Activated naive CD4-positive, alpha-beta T cell treated with anti-CD3 and anti-CD28 coated beads, Interleukin-2, amount 10 ng/mL, durations not matched to agents 7 days and 5 days (primary cell): ENCODE results near the gene LPCAT2.
A peak's percentile ranks its signal among the peaks of the same experiment; 100 is the strongest.

Experiments
- CTCF ChIA-PET: fragments of 350-600 bp; sonication (Branson Sonifier 250); formaldehyde crosslinking; loops from one replicate; lab custom pipeline; 2021; ENCODE audit warnings: antibody characterized with exemption; lab: Charles Lee
- DNase-seq: peaks from one replicate; pipeline ENCODE4 v3.0.0-alpha.2; 2020
- H3K27ac Mint-ChIP-seq: one replicate; pipeline ENCODE4 v1.8.0; 2021; ENCODE audit warnings: mild to moderate bottlenecking, moderate library complexity, mixed read lengths
- H3K27me3 Mint-ChIP-seq: one replicate; pipeline ENCODE4 v1.8.0; 2021; ENCODE audit warnings: mild to moderate bottlenecking, mixed read lengths
- H3K36me3 Mint-ChIP-seq: one replicate; pipeline ENCODE4 v1.8.0; 2021; ENCODE audit warnings: mixed read lengths
- H3K4me1 Mint-ChIP-seq: one replicate; pipeline ENCODE4 v1.8.0; 2021; ENCODE audit warnings: mixed read lengths
- H3K4me3 Mint-ChIP-seq: one replicate; pipeline ENCODE4 v1.8.0; 2021; ENCODE audit warnings: mild to moderate bottlenecking, moderate library complexity, mixed read lengths
- H3K9me3 Mint-ChIP-seq: one replicate; pipeline ENCODE4 v1.8.0; 2021; ENCODE audit warnings: mixed read lengths

The LPCAT2 gene

DNA sequence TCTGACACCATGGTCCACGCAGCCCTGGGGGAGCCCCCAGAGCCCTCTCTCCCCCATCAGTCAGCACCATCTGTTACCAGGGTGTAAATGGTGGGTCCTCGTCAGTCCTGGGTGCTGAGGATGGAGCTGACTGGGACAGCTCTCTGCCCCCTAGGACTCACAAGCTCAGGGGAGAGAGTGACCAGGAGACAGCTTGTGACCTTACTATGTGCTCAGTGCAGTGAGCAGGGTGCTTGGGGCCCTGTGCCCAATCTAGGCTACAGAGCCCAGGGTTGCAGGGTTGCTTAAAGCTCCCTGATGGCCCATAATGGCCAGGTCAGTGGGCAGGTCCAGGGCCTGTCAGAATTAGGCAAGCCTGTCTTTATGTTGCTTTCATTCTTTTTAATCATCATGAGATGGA, 18.6 kb upstream of the LPCAT2 start:
- no peak overlapping the region for H3K4me3 Mint-ChIP-seq
- CTCF ChIA-PET, result interaction anchor here (1.6 kb wide), 1 partner anchor 25 kb away, joined by 5 read pairs; no protein-coding TSS in a partner anchor
- no peak for DNase-seq
- no peaks in the 10 kb centered on the region for H3K27me3 Mint-ChIP-seq
- no peaks in the 10 kb centered on the region for H3K4me1 Mint-ChIP-seq
- no peak overlapping the region for H3K27ac Mint-ChIP-seq
- H3K9me3 Mint-ChIP-seq, result no peaks in the 10 kb centered on the region
- H3K36me3 Mint-ChIP-seq, result no peaks in the 10 kb centered on the region

GRCh38 chr16:55491691-55492090, 17.2 kb upstream of the LPCAT2 start:
- H3K36me3 Mint-ChIP-seq, result no peaks in the 10 kb centered on the region
- CTCF ChIA-PET, result interaction anchor here (0.6 kb wide), 1 partner anchor 9 kb away, joined by 3 read pairs; no protein-coding TSS in a partner anchor
- no peak overlapping the region for H3K27ac Mint-ChIP-seq
- no peaks in the 10 kb centered on the region for H3K4me1 Mint-ChIP-seq
- DNase-seq, result no peak
- H3K4me3 Mint-ChIP-seq, result no peak overlapping the region
- H3K27me3 Mint-ChIP-seq, result peaks cover 3% of the 10 kb centered on the region
- H3K9me3 Mint-ChIP-seq, result no peaks in the 10 kb centered on the region

DNA sequence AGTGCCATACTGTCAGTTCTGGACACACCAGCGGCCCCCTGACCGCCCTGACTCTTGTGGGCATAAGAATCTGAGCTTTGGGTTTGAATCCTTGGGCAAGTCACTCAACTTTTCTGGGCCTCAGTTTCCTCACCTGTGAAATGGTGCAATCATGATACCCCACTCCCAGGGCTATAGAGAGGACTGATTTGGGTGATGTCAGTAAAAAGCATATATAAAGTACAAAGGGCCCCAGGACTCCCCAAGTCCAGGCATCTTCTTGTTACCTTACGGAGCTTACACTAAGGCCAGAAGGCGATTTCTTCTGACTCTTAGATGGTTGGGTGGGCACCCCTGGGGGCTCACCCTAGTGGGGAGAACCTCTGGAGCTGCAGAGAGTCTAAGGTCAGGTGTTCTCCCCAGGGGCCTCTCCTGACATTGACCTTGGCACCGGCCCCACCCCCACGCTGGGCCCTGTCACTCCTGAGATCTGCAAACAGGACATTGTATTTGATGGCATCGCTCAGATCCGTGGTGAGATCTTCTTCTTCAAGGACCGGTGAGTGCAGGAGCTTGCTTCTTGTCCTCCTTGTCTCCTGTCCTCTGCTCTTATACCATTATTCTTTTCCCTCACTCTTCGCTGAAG, 16.0 kb upstream of the LPCAT2 start:
- Mint-ChIP-seq H3K9me3 (no peaks in the 10 kb centered on the region), H3K4me1 (no peaks in the 10 kb centered on the region), H3K27me3 (peaks cover 8% of the 10 kb centered on the region), H3K4me3 (no peak overlapping the region), H3K36me3 (no peaks in the 10 kb centered on the region), H3K27ac (no peak overlapping the region)
- no peak for DNase-seq
- CTCF ChIA-PET, result interaction anchor here (1.3 kb wide), 1 partner anchor 28 kb away, joined by 5 read pairs; no protein-coding TSS in a partner anchor

DNA sequence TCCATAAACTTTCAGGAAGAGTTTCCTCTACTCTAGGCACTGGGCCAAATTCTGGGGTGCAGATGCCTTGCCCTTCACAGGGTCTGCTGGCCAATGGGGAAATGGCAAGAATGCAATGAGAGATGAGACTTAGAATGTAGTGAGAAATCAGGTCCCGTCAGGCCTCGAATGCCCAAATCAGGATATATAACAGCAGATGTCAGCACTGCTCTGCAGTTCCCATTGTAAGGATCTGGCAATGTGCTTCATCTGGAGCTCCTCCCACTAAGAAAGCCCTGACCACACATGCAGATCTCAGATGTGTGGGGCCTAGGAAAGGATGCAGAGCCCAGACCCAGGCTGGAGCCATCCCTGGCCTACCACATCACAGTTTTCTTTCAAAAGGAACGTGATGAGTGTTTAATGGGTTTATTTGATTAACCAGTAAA, 13.9 kb upstream of the LPCAT2 start:
- CTCF ChIA-PET, result no interaction called here
- no peak overlapping the region for H3K27ac Mint-ChIP-seq
- H3K4me1 Mint-ChIP-seq, result peaks cover 9% of the 10 kb centered on the region
- no peaks in the 10 kb centered on the region for H3K36me3 Mint-ChIP-seq
- no peak overlapping the region for H3K4me3 Mint-ChIP-seq
- no peak for DNase-seq
- H3K27me3 Mint-ChIP-seq, result peaks cover 16% of the 10 kb centered on the region
- no peaks in the 10 kb centered on the region for H3K9me3 Mint-ChIP-seq

- Mint-ChIP-seq H3K4me1 (peaks cover 15% of the 10 kb centered on the region), H3K36me3 (no peaks in the 10 kb centered on the region), H3K27me3 (peaks cover 16% of the 10 kb centered on the region), H3K27ac (no peak overlapping the region), H3K9me3 (no peaks in the 10 kb centered on the region), H3K4me3 (no peak overlapping the region)
- CTCF ChIA-PET, result no interaction called here
- DNase-seq, result no peak
Measured at GRCh38 chr16:55495616-55496289, 13.1 kb upstream of the LPCAT2 start.

DNA sequence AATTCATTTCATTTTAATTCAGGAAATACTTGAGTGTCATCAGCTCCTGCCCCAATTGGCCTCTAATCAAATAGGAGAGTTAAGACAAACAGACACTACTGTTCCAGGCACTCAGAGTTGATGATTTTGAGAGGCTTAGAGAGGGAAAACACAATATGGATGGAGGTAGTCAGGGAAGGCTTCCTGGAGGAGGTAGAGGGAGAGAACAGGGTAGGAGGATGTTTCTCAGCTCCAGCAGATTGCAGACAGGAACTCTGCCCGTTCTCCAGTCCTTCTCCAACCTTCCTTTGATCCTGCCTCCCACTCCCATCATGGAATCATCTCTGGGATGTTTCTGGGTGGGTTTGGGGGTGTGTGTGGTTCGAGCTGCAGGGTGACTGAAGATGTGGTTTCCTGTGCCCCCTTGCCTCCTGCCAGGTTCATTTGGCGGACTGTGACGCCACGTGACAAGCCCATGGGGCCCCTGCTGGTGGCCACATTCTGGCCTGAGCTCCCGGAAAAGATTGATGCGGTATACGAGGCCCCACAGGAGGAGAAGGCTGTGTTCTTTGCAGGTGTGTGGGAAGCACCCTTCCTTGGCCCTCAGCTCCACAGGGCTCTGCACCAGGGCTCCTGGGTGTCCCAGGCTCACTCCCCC, 12.2 kb upstream of the LPCAT2 start:
- CTCF ChIA-PET, result interaction anchor here (1.6 kb wide), 1 partner anchor 32 kb away, joined by 4 read pairs; no protein-coding TSS in a partner anchor
- Mint-ChIP-seq H3K9me3 (no peaks in the 10 kb centered on the region), H3K27ac (no peak overlapping the region), H3K27me3 (peaks cover 16% of the 10 kb centered on the region), H3K4me1 (peaks cover 15% of the 10 kb centered on the region), H3K36me3 (no peaks in the 10 kb centered on the region), H3K4me3 (no peak overlapping the region)
- no peak for DNase-seq

DNA sequence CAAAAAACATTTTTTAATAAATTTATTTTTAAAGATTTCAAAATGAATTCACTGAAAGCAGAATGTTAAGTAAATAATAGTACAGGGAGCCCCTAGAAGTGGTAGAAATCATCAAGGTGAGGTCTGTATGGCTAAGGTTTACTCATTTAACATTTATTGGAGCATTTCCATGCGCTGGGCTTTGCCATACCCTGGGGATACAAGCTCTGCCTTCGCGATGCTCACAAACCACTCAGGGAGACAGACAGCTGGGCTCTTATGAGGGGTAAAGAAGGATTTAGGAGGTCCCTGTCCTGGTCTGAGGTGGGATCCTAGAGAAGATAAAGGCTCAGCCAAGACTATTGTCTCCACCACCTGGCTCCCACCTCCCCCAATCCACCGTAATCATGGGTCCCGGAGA, 11.3 kb upstream of the LPCAT2 start:
- peaks cover 15% of the 10 kb centered on the region for H3K4me1 Mint-ChIP-seq
- no peak for DNase-seq
- CTCF ChIA-PET, result interaction anchor here (1.6 kb wide), 1 partner anchor 33 kb away, joined by 4 read pairs; no protein-coding TSS in a partner anchor
- H3K4me3 Mint-ChIP-seq, result no peak overlapping the region
- H3K27ac Mint-ChIP-seq, result no peak overlapping the region
- H3K36me3 Mint-ChIP-seq, result no peaks in the 10 kb centered on the region
- H3K27me3 Mint-ChIP-seq, result peaks cover 16% of the 10 kb centered on the region
- H3K9me3 Mint-ChIP-seq, result no peaks in the 10 kb centered on the region

GRCh38 chr16:55498101-55498500, 10.8 kb upstream of the LPCAT2 start:
- Mint-ChIP-seq H3K4me3 (no peak overlapping the region), H3K36me3 (no peaks in the 10 kb centered on the region), H3K4me1 (peaks cover 15% of the 10 kb centered on the region), H3K9me3 (no peaks in the 10 kb centered on the region), H3K27ac (no peak overlapping the region), H3K27me3 (peaks cover 16% of the 10 kb centered on the region)
- no peak for DNase-seq
- CTCF ChIA-PET, result interaction anchor here (1.6 kb wide), 1 partner anchor 33 kb away, joined by 4 read pairs; no protein-coding TSS in a partner anchor

GRCh38 chr16:55499281-55499680, 9.6 kb upstream of the LPCAT2 start:
- Mint-ChIP-seq H3K4me3 (no peak overlapping the region), H3K36me3 (no peaks in the 10 kb centered on the region), H3K4me1 (peaks cover 15% of the 10 kb centered on the region), H3K27me3 (peaks cover 16% of the 10 kb centered on the region), H3K9me3 (no peaks in the 10 kb centered on the region), H3K27ac (no peak overlapping the region)
- CTCF ChIA-PET, result interaction anchor here (3.3 kb wide), 1 partner anchor 35 kb away, joined by 16 read pairs; no protein-coding TSS in a partner anchor
- no peak for DNase-seq

DNA sequence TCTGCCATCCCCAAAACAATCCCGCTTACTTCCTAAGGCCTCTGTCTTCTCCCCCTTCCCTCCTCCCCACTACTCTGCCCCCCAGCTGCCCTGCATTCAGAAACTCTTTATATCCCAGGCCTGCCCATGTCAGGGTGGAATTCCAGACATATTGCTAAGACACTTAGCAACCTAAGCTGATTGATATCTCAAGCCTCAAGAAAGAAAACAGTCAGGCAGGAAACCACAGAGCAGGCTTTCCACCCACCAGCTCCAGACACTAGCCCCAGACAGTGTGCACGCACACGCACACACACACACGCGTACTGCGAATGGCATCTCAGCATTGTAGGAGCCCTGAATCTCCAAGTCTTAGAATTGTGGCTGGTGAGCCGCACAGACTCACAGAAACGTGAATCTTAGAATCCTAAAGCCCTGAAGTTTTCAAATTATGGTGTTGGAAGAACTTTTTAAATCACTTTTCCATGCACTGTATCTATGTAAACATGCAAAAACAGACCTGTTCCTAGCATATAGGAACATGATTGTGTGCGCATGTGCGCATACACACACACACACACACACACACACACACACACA, 8.8 kb upstream of the LPCAT2 start:
- peak; percentile 40 for DNase-seq
- Mint-ChIP-seq H3K27me3 (peaks cover 16% of the 10 kb centered on the region), H3K4me1 (peaks cover 15% of the 10 kb centered on the region), H3K27ac (no peak overlapping the region), H3K36me3 (no peaks in the 10 kb centered on the region), H3K9me3 (no peaks in the 10 kb centered on the region), H3K4me3 (no peak overlapping the region)
- CTCF ChIA-PET, result interaction anchor here (0.7 to 3.3 kb wide), 2 partner anchors 36 to 40 kb away, joined by 3 to 16 read pairs; no protein-coding TSS in a partner anchor

- Mint-ChIP-seq H3K27ac (no peak overlapping the region), H3K27me3 (peaks cover 16% of the 10 kb centered on the region), H3K9me3 (no peaks in the 10 kb centered on the region), H3K4me3 (no peak overlapping the region), H3K4me1 (peaks cover 15% of the 10 kb centered on the region), H3K36me3 (no peaks in the 10 kb centered on the region)
- no peak for DNase-seq
- CTCF ChIA-PET, result interaction anchor here (0.7 to 3.3 kb wide), 3 partner anchors 9 to 40 kb away, joined by 3 to 16 read pairs (median 3); no protein-coding TSS in a partner anchor
Measured at GRCh38 chr16:55500530-55501011, 8.3 kb upstream of the LPCAT2 start.

DNA sequence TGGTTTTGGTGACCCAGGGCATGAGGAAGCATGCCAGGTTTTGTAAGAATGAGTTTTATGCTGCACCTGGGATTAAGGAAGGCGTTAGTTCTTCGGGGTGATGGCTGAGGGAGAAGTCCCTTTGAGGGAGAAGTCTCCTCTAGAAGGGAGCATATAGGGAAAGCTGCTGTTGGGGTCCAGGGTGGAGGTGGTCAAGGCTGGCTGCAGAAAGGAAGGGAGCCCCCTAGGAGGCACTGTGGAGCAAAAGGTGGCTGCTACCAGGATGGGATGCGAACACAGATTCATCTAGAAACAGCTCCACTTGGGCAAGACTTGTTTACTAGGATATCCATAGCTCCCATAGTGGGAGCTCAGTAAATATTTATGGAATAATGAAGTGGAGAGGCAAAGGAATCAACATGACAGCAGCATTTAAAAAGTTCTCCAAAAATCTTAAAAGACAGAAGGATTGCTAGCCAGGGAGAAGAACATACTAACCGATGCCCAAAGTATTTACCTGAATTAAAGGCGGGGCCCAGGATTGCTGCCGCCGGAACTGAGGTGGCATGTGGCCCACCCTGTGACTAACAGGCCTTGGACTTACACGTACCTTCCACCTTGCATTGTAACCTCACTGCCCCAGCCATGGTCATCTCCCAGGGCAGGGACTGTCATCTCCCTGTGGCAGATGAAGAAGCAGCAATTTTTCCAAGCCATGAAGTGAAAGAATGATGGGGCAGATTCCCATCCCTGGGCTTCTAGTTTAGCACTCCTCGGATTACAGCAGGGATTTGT, 7.1 kb upstream of the LPCAT2 start:
- Mint-ChIP-seq H3K4me1 (peaks cover 15% of the 10 kb centered on the region), H3K27ac (no peak overlapping the region), H3K36me3 (no peaks in the 10 kb centered on the region), H3K9me3 (no peaks in the 10 kb centered on the region), H3K27me3 (peaks cover 13% of the 10 kb centered on the region), H3K4me3 (no peak overlapping the region)
- CTCF ChIA-PET, result interaction anchor here (0.6 to 3.3 kb wide), 3 partner anchors 11 to 854 kb away, joined by 3 to 16 read pairs (median 3); no protein-coding TSS in a partner anchor
- DNase-seq, result no peak

DNA sequence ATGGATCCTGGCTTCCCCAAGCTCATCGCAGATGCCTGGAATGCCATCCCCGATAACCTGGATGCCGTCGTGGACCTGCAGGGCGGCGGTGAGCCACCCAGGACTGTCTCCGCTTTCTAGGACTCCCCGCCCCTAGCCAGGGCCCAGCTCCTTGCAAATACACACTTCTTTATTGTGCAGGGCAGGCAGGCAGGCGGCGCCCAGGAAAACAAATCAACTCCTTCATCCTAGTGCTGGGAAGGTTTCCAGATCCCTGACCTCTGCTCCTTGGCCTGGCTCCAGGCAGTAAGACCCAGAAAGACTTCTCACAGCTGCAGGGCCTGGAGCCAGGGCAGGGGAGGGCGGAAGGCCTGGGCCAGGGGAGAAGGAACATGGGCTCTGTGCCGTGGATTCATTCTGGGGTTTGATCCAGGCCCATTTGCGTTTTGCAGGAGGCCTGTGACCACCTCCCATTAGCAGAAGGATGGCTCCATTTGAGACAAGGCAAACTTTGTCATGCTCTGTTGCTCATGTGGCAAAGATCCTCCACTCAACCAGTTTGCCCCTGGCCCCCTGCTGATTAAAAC, 6.0 kb upstream of the LPCAT2 start:
- Mint-ChIP-seq H3K27ac (no peak overlapping the region), H3K4me1 (peaks cover 15% of the 10 kb centered on the region), H3K36me3 (no peaks in the 10 kb centered on the region), H3K4me3 (no peak overlapping the region), H3K27me3 (peaks cover 16% of the 10 kb centered on the region), H3K9me3 (no peaks in the 10 kb centered on the region)
- no peak for DNase-seq
- CTCF ChIA-PET, result interaction anchor here (0.6 to 1.1 kb wide), 2 partner anchors 10 to 852 kb away, joined by 3 read pairs; no protein-coding TSS in a partner anchor
